GM12874 (cell line): ENCODE results near the gene PRDM5.

Experiments used
- TF ChIP-seq, protein P1 (sequence below): IDR thresholded peaks from 2 replicates; pipeline ENCODE4 v1.5.1; 2011; ENCODE audit warnings: low read depth, mild to moderate bottlenecking, control low read depth, low read length, moderate library complexity; ENCODE audit not compliant: insufficient read depth

The PRDM5 gene

DNA sequence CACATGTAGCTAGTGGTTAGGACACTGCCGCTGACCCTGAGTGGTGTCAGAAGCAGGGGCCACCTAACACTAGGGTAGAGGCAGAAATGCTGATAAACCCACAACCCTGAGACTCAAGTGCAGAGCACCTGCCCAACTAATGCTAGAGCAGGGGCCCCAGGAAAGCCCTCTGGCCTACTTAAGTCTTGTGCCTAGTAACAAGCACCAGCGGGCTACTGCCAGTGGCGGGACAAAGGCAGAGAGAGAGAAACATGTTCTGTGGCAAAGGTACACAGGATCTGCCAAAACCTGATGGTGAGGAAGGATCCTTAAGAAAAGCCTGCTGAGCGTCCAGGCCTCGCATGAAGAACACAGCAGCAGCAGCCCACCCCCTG, 172.4 kb downstream of the PRDM5 start:
- TF ChIP-seq, protein P1, sequence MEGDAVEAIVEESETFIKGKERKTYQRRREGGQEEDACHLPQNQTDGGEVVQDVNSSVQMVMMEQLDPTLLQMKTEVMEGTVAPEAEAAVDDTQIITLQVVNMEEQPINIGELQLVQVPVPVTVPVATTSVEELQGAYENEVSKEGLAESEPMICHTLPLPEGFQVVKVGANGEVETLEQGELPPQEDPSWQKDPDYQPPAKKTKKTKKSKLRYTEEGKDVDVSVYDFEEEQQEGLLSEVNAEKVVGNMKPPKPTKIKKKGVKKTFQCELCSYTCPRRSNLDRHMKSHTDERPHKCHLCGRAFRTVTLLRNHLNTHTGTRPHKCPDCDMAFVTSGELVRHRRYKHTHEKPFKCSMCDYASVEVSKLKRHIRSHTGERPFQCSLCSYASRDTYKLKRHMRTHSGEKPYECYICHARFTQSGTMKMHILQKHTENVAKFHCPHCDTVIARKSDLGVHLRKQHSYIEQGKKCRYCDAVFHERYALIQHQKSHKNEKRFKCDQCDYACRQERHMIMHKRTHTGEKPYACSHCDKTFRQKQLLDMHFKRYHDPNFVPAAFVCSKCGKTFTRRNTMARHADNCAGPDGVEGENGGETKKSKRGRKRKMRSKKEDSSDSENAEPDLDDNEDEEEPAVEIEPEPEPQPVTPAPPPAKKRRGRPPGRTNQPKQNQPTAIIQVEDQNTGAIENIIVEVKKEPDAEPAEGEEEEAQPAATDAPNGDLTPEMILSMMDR = no peak

DNA sequence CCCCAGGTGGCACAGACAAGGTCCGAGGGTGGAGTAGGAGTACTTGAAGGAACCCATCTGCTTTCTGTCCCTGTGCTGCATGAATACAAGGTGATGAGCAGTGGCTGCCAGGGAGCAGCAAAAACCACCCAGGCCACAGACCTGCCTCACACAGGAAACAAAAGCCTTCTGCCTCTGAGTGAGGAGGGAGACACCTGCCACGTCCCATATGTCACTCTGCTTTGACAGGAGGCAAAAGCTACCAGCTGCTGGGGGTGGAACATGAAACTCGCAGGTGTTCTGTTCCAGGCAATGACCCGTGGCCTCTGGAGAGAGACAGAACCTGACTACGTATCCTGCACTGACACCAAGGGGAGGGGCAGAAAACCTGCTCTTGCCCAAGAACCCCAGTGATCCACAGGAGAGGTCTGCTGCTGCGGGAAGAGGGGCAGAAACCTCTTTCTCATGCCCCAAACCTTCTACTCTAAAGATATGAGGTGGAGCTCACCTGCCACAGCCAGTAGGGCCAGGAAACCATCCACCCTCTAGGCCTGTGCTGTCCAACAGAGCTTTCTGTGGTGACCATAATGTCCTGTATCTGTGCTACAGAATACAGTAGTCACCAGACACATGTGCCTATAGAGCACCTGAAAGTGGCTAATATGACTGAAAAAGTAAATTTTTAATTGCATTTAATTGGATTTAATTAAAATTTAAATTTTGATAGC, 172.9 kb downstream of the PRDM5 start:
- TF ChIP-seq, protein P1 = no peak

GRCh38 chr4:120736312-120736711, 186.2 kb downstream of the PRDM5 start:
- TF ChIP-seq, protein P1 = no peak

GRCh38 chr4:120733968-120734367, 188.6 kb downstream of the PRDM5 start:
- TF ChIP-seq, protein P1 = no peak

- TF ChIP-seq, protein P1 = no peak
These were observed 189.5 kb downstream of the PRDM5 start for GRCh38 chr4:120733054-120733453.

DNA sequence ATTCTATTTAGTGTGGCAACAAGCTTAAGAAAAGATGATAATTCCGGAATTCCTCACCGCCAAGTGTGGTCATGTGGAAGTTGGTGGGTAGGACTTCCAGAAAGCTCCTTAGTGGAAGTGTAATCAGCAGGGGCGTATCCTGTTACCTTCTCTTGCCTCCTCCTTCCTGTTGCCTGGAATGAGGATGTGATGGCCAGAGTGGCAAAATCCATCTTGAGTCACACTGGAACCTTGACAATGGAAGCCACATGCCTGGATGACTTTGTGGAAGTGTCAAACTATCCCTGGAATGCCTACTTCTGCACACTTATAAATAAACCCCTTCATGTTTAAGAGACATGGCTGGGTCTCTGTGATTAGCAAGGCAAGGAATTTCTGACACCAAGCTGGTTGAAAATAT, 191.0 kb downstream of the PRDM5 start:
- TF ChIP-seq, protein P1 = no peak

GRCh38 chr4:120730777-120731320, 191.7 kb downstream of the PRDM5 start:
- TF ChIP-seq, protein P1 = no peak
